HG02763 (cell line): ENCODE results near the gene TMOD1.
"Not testable (repeated sequence)": the region's sequence is repeated elsewhere in the genome, so short reads cannot be mapped to it uniquely, and the experiment has no call there.

ENCODE experiments used
- ATAC-seq: cut with Tn5 transposase; IDR thresholded peaks from one replicate; pipeline ENCODE4 v1.9.1; 2021; ENCODE audit warnings: mild to moderate bottlenecking, moderate library complexity; ENCODE audit not compliant: unreplicated experiment

Gene TMOD1

DNA sequence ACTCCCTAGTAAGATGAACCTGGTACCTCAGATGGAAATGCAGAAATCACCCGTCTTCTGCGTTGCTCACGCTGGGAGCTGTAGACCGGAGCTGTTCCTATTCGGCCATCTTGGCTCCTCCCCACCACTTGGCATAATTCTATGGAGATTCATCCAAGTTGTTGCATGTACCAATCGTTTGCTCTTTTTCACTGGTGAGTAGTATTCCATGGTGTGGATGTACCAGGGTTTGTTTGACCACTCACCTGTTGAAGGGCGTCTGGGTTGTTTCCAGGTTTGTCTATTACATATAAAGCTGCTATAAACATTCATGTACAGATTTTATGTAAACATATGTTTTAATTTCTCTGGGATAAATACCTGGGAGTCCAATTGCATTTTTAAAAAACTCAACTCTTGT, 85.4 kb downstream of the TMOD1 start:
- ATAC-seq: not testable (repeated sequence)

DNA sequence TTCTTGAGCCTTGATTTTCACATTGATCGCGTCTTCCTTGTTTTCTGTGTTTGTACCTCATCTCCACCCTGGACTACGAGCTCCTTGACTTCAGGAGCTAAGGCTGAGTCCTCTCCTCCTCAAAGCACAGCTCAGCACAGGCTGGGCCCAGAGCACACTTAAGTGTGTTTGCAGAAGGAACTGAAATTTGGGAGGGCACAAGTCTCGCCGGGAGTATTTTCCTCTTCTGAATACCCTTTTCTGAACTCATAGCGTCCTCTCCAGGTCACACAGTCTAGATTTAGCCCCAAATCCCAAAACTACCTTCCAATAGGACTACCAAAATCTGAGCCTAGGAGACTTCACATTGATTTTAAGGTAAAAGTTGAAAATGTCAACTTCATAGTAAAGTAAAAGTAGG, 90.1 kb downstream of the TMOD1 start:
- ATAC-seq: no peak

DNA sequence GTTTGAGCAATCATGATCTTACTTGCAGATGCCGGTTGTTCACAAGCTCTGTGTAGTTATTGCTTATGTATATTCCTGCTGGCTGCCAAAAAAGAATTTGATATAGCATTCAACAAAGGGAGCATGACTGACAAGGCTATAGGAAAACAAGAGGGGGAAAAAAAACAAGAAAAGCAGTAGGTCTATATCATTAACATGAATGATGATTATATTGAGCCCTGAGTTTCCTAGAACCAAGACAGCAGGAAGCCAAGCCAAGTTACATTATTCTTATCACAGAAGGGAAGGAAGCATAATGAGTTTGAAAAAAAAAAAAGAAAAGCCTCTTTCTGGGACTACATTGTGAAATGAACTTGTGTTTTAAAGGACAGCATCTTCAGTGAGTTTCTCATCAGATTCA, 90.7 kb downstream of the TMOD1 start:
- ATAC-seq: no peak

DNA sequence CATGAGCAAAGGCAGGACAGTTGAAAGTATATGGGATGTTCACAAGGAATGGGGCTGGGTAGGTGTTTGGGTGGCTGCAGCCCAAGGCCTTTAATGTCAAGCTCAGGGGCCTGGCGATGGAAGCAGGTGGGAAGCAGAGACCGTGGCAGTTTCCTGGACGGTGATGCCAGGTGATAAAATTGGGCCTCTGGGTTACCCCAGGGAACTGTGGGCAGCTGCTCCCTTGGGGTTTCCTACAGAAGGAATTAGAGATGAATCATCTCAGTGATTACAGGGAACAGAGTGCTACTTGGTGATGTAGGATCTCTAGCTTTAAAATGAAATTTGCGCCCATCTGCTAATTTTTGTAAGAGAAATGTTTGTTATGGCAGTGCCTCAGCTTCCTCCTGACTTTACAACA, 92.5 kb downstream of the TMOD1 start:
- no peak for ATAC-seq

DNA sequence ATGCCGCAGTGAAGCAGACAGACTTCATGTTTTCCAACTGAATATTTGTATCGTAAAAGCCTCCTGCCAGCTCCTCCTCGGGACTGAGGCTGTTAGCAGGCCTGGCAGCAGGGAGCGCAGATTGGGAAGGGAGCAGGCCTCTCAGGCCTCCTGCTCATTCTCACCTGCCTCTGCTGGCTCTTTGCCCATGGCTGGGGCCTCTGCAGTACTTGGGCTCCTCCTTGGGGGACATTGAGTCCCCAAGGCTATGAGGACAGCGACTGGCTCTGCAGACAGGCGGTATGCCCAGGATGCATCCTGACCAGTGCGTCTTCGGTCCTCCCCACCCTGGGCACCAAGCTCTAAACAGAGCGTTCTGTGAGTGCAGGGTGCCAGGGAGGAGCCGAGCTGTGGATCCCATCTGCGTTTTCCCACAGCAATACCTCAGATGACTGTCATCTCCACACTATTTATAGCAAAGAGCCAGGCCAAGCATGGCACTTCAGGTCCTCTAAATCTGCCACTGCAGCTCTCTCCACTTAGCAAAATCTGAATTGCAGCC, 93.0 kb downstream of the TMOD1 start:
- no peak for ATAC-seq

DNA sequence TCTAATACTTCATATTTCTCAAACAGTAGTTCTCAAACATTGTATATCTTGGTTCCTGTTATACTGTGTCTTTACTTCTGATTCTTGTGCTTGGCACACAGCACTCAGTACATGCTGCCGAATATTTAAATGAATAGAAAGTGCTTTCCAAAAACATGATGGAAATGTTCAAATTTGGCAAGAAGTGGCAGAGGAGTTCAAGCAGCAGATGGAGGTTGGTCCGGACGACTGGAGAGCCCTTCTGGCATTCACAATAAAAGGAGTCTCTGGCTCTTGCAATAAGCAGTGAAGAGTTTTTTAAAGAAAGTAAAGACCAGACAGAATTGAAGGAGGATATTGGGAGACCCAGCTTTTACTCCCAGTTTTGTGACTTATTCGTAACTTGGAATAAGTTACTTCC, 95.4 kb downstream of the TMOD1 start:
- no peak for ATAC-seq

DNA sequence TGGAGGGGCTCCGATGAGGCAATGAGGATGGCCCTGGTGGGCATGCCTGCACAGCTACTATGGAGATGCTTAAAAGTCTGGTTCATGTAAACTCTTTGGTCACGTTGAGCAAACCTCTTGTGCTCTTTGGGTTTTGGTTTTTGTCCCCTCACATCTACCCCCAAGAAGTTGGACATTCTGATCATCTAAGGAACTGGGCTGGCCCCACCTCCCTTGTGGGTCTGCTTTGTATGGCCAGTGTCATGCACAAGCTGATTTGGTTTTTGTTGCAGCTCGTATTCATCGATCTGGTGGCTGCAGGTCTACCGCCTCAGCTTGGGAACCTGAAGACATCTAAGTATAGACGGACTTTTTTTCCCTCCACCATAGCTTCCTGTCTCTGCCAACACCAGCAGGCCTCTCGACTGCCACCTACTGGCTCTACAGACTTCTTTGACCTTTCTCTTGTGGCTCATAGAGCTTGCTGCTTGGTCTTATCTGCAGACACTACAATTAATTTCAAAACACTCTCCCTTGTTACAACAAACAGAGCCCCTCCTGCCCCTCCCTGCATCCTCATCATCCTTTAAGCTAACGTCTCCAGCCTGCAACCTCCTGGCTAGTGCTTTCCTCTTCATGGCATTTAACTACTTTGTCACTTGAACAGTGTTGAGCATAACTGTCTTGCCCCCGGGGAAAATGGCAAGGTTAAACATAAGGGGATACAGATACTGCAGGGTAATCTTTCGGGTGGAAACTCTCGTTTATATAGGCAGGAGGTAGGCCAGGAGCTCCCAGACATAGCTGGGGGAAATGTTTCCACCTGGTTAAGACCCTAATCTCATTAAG, 97.2 kb downstream of the TMOD1 start:
- no peak for ATAC-seq

DNA sequence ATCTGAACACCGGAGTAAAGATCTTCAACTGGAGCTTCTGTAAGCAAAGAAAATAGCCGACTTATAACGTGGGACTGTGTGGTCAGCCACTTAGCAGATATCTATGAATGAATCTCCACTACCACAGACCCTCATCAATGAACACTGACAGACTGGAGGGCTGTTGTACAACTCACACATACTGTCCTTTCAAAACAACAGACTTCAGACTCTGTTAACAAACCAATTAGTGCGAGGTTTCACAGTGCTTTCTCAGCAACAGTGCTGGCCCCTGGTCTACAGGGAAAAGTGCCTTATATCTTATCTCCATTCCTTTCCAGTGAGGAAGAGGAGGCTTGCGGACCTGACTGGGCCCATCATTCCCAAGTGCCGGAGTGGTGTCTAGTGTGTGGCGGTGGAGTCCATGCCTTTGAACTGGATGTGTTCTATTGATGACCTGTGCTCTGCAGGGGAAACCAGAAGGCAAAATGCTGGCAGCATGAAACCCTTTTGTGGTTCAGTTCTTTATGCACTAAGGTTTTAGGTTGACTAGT, 97.9 kb downstream of the TMOD1 start:
- ATAC-seq: no peak

DNA sequence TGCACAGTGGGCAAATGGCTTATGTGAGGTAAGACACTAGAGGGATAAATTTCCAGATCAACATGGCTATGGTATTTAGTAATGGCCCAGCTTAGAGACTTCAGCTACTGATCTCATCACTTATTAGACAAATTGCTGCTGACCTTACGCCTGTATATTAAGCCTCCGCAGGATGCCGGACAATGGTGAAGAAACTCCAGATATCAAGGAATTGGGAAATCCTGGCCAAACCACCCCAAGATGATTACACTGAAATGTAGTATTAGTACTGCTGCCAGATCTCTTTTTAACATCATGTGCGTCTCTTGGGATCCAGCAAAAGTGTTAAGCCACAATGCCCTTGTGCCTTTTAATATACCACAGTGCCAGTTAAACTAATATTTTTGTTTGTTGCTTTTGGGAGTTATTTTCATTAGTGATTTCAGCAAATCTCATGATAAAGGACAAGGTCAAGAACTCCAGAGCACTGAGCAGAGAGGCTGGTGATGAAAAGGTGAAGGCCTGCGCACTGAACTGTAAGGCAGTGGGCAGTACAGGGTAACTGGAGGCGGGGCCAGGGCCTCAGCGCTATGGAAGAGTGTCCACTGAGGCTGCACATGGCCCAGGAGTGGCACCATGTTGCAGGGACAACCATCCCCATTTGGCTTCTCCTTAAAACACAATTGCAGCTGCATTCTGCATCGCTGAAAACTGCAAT, 99.2 kb downstream of the TMOD1 start:
- no peak for ATAC-seq

DNA sequence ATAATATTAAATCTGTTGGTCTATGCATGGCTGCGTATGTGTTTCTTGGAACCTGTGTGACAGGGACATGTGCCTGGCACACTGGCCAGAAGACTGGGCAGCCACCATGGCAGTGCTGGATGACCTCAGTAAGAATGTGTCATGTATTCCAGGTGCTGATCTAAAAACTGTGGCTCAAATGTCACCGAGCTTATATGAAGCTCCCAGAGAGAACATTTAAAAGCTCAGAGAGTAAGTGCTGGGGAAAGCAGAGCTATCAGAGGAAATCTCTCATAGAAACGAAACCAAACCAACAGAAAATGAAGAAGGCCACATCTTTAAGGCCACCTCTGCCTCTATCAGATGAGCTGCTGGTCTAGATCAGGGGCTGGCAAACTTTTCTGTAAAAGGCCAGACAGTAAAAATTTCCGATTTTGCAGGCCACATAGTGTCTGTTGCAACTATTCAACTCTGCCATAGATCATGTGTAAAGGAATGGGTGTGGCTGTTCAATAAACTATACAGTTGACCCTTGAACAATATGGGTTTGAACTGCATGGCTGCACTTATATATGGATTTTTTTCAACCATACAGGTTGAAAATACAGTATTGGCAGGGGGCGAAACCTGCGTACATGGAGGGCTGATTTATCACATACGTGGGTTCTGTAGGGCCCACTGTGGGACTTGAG, 99.9 kb downstream of the TMOD1 start:
- no peak for ATAC-seq

DNA sequence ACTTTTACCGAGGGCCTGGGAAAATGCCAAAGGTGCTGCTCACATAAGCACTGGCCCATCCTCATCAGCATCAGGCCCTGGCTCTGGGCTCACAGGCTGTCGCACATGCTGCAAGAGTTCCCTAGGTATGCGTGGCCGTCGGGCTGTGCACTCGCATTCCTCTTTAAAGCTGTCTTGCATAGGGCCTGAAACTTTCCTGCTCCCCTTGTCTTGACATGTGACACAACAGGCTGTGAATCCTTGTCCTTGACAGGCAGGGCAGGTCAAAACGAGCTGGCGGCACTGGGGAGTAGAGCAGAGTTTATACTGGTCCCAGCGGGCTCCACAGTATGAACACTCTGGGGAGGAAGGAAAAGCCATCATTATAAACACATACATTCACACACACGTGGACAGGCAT, 101.0 kb downstream of the TMOD1 start:
- ATAC-seq: no peak

DNA sequence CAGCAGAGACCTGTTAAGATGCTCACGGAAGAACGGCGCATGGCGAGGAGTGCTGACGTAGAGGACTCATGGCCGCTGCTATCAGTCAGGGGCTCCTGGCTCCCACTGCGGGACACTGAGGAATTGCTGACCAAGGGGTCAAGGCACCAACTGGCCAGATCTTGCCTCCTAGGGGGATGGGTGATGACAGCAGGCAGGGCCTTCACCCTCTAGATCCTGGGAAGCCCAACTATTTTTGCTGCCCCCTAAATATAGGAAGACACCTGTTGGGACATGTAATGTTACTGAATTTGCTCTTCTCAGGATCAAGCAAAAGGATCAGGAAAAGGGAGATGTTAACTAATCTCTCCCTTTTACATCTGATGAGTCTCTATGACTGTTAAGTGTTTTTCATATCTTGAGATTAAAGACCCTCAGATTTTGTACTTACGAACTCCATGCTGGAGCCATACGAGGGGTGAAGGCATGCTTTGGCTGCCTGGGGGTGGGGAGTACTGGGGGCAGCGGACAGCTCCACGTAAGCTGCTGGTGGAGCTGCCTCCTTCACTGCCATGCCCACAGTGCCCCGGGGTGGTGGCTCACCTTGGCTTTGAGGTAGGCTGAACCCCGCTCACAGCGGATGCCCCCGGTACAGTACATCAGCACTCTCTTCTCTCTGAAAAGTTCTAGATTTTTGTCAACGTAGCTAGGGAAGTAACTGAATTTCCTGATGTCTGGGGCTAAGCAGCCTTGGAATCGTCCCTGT, 103.6 kb downstream of the TMOD1 start:
- no peak for ATAC-seq

DNA sequence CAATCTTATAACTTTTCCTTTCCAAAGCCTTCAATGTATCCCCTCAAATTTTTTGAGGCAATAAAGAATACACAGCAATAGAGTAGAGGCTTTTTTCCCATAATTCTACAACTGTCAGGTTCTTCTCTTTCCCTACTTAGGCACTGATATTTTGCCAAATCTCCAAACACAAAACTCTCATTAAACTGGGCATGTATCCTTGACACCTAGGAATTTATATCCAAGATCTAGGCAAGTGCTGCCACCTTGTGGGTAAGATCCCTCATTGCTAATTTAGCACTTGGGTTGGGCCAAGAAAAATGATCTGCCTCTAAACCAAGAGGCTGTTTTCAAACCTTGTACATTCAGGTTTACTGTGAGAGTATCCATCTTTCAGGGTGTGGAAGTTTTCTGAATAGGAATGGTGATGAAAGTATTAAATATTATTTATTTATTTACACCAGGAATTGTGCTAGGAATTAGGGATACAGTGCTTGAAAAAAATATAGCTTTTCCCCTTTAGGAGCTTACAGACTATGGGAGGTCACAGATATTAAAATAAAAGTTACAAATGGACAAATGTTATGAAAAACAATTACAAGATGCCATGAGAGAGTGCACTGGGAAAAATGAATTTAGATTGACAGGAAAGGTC, 114.1 kb downstream of the TMOD1 start:
- ATAC-seq: no peak

DNA sequence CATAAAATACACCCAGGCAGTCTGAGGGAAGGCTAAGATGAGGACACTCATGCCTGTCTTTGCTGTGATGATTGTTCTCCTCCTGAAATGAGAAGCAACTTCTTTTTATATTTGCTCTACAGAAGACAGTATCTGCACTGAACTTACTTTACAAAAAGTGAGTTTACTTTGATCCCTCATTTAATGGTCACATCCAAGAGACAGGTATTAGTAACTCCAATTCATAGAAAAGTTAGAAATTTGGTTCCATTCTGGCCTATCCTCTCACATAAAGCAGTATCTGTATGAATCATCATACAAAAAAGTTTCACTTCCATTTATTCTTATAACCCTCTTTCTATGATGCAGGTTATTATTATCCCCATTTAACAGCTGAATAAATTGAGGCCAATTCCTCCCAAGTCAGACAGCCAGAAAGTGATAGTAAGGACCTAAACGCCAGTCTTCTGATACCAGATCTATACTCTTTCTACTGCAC, 116.5 kb downstream of the TMOD1 start:
- no peak for ATAC-seq

DNA sequence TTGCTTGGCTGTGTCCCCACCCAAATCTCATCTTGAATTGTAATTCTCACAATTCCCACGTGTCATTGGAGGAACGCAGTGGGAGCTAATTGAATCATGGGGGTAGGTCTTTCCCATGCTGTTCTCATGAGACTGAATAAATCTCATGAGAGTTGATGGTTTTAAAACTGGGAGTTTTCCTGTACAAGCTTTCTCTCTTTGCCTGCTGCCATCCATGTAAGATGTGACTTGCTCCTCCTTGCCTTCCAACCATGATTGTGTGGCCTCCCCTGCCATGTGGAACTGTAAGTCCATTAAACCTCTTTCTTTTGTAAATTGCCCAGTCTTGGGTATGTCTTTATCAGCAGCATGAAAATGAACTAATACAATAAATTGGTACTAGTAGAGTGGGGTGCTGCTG, 118.6 kb downstream of the TMOD1 start:
- not testable (repeated sequence) for ATAC-seq

DNA sequence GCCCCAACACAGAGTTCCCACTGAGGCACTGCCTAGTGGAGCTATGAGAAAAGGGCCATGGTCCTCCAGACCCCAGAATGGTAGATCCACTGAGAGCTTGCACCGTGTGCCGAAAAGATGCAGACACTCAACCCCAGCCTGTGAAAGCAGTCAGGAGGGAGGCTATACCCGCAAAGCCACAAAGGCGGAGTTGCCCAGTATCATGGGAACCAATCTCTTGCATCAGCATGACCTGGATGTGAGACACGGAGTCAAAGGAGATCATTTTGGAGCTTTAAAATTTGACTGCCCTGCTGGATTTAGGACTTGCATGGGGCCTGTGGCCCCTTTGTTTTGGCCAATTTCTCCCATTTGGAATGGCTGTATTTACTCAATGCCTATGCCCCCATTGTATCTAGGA, 121.0 kb downstream of the TMOD1 start:
- ATAC-seq: not testable (repeated sequence)

DNA sequence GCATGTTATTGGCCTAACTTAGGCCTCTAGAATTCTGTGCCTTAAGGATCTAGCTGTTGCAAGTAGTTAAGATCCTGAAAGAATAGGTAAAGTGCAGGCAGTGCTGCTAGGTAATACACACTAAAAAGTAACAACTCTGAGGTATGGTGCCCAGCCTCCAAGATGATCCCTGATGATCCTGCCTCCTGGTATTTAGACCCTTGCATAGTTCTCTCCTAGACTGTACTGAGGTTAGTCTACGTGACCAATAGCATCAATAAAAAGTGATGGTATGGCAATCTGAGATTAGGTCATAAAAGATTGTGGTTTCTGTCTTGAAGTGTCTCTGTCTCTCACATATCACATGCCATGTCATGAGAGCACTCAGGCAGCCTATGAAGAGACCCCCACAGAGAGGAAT, 122.5 kb downstream of the TMOD1 start:
- ATAC-seq: no peak

DNA sequence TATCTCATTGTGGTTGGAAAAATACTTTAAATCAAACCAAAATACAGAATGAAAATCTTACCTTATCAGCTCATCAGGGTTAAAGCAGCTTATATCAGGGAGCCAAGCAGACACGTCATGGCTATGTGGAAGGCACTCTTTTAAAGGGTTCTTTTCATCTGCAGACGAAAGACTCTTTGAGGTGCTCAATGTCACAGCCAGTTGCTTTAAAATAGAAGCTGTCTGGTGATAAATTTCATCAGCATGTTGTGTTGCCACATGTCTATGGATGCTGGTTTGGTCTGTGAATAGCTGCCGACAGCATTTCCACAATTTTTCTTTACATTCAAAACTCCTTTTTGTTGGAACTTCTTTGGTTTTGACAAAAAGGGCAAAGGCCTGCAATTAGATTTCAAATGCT, 124.2 kb downstream of the TMOD1 start:
- no peak for ATAC-seq

DNA sequence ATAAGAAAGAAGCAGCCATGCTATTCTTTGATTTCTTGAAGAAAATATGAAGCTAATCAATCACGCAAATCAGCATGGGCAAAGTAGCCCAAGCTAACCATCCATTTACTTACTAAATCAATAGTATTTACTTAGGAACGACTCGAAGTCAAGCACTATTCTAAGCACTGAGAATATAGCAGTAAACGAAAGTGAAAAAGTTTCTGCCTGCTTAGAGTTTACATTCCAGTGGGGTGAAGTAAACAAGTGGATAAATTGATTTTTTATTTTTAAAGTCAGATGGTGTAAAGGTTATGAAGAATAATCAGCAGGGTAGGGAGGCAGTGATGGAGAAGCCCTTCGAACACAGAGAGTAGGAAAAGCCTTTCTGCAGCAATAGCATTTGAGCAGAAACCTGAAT, 126.2 kb downstream of the TMOD1 start:
- ATAC-seq: no peak

DNA sequence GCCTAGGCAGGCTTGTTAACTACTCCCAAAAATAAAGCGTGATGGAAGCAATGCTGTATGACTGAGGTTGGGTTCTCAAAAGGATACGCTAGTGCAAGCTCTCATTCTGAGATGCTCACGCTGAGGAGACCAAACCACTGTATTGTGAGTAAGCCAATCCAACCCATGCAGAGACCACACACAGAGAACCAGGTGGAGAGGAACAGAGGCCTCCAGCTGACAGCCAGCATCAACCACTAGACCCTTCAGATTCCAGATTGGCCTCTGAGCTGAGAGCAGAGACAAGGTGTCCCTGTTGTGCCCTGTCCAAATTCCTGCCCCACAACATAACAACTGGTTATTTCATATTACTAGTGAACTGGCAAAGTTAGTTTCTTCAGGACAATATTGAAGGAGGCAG, 127.2 kb downstream of the TMOD1 start:
- ATAC-seq: no peak
